ENCODE results near the gene ARPC5L. TPM values are rescaled to one million over a fixed set of nuclear protein-coding genes. Genes with fewer than 3 reads are reported as not detected.
A peak's percentile ranks its signal among the peaks of the same experiment; 100 is the strongest.

The ARPC5L gene
- total and polyA plus RNA-seq, 2 of the 8 experiments (the other 6 are each of a cell fraction or from before 2014, with no cell fraction given), result 34.1 to 50.6 TPM

DNA sequence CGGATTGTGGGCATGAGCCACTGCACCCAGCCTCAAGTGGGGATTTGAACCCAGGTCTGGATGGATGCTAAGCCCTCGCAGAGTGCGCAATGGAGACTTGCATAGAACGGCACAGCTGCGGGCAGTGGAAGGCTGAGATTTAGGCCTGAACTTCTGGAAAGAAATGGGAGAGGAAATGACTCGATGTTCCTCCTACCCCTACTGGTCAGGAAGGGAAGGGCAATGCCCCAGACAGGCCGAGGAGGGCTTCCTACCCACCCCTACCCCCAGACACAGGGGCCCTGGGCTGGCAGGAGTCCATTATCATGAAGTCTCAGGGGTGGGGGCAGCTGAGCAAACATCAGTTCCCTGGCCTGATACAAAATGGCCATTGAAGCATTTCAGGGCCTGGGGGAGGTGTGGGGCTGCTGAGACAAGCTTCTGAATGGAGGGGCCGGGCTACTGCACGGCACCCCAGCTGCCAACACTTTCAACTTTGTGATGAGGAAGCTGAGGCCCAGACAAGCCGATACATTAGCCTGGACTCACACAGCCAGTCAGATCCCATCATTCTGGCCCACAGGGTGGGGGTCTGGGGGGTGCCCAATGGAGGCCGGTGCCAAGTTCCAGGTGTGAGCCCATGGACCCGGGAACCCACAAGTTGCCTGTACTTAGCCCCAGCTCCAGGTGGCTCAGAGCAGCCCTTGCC, 22.2 kb upstream of the ARPC5L start:
- Histone ChIP-seq H4K20me1 (replicated peaks in 1 of 2; ENCODE audit: control insufficient read depth in 1 of 2, insufficient read depth in 2 of 2, low read length in 2 of 2) (no peaks in the 10 kb centered on the region), H3K9ac (replicated peaks in 1 of 4; ENCODE audit: extremely low read depth in 1 of 4, low read depth in 3 of 4, low read length in 3 of 4) (no peak overlapping the region), H4K5ac (ENCODE audit: insufficient read length, low read depth, low read length) (no peak overlapping the region), H2BK5ac (ENCODE audit: low read depth, low read length) (no peak overlapping the region), H2BK120ac (replicated peaks; ENCODE audit: low read depth, low read length) (no peak overlapping the region), H2BK12ac (ENCODE audit: low read depth, low read length) (no peak overlapping the region), H4K91ac (replicated peaks; ENCODE audit: insufficient read length, low read length) (no peak overlapping the region), H3K4ac (replicated peaks; ENCODE audit: insufficient read length, low read depth, low read length) (no peak overlapping the region), H3K4me3 (ENCODE audit: extremely low read depth in 1 of 4, insufficient read depth in 2 of 4, low read depth in 3 of 4, low read length in 4 of 4) (no peak overlapping the region), H3K27me3 (replicated peaks in 1 of 4; ENCODE audit: control insufficient read depth in 3 of 4, extremely low read depth in 1 of 4, insufficient read depth in 3 of 4, low read length in 3 of 4) (no peaks in the 10 kb centered on the region), H3K4me1 (replicated peaks in 1 of 4; ENCODE audit: control insufficient read depth in 3 of 4, insufficient read depth in 4 of 4, low read length in 3 of 4) (peaks cover 0 to 14% (median 3%) of the 10 kb centered on the region in 4 experiments; a peak in 4 of 7 replicates), H3K23me2 (ENCODE audit: low read depth, low read length) (no peaks in the 10 kb centered on the region), H3K23ac (ENCODE audit: insufficient read length) (no peak overlapping the region), H3K4me2 (ENCODE audit: insufficient read depth in 1 of 2, low read depth in 2 of 2, low read length in 2 of 2) (no peak overlapping the region), H2BK20ac (ENCODE audit: low read length) (no peak overlapping the region), H2AFZ (ENCODE audit: low read length) (0 out of 2 replicates have a peak overlapping the region, but pooled peaks have one; percentile 34), H3K9me3 (ENCODE audit: insufficient read depth in 2 of 2, low read depth in 1 of 2, low read length in 1 of 2) (no peaks in the 10 kb centered on the region), H3K79me1 (ENCODE audit: low read depth, low read length) (no peaks in the 10 kb centered on the region), H3K79me2 (ENCODE audit: control insufficient read depth in 1 of 2, insufficient read depth in 2 of 2, low read length in 2 of 2) (no peaks in the 10 kb centered on the region), H3K14ac (ENCODE audit: insufficient read length) (no peak overlapping the region), H3K18ac (ENCODE audit: extremely low read depth, low read length) (no peak overlapping the region), H3K36me3 (ENCODE audit: control insufficient read depth in 2 of 4, insufficient read depth in 4 of 4, low read length in 3 of 4) (no peaks in the 10 kb centered on the region), H2AK5ac (ENCODE audit: low read depth, low read length) (no peak overlapping the region), H3K56ac (replicated peaks; ENCODE audit: insufficient read length, low read depth, low read length) (no peak overlapping the region), H4K8ac (ENCODE audit: extremely low read depth, insufficient read depth, low read length) (peak overlapping the region; percentile 63; the same call in 1 of the 2 replicates), H2BK15ac (ENCODE audit: low read length) (peak overlapping the region; percentile 84; the same call in 1 of the 2 replicates), H3K27ac (ENCODE audit: low read depth, low read length) (0 out of 2 replicates have a peak overlapping the region, but pooled peaks have one; percentile 5)
- ChIA-PET POLR2A (ENCODE audit: partially characterized antibody) (interaction anchor here (0.6 to 6.4 kb wide), 11 partner anchors 10 to 402 kb away, joined by 3 to 29 read pairs (median 4); partner anchors contain the start of genes ARPC5L, HSPA5, OLFML2A and RPL35), CTCF (ENCODE audit: partially characterized antibody) (interaction anchor here (0.6 to 65.2 kb wide), 25 partner anchors 10 to 704 kb away, joined by 3 to 1529 read pairs (median 4); partner anchors contain the start of genes ARPC5L, NR6A1, OLFML2A and RABEPK)
- 73% methylated on average over 12 of the region's 12 CpGs; no CpG with 5 or more reads in 1 of the 2 experiments for WGBS, 2 experiments (ENCODE audit: extremely low coverage in 1 of 2, insufficient coverage in 1 of 2, insufficient read length in 1 of 2, insufficient replicate concordance in 2 of 2, low coverage in 1 of 2, low lambda C conversion rate in 2 of 2, missing lambda C conversion rate in 1 of 2)
- FAIRE-seq (peak; percentile 60), DNase-seq (ENCODE audit: low read depth in 1 of 2, low spot score in 2 of 2) (peak in 1 of 2 experiments; percentile 84)
- 0 out of 2 replicates have a peak, but pooled peaks have one; percentile 44 for TF ChIP-seq YY1 (IDR thresholded peaks at IDR 0.05; ENCODE audit: low read depth, low read length)
- TF ChIP-seq RAD21 (IDR thresholded peaks at IDR 0.05 in 1 of 2, conservative IDR thresholded peaks at IDR 0.05 in 1 of 2; ENCODE audit: low read depth in 2 of 2, low read length in 2 of 2), result peak; percentile 50 to 61
- peak; percentile 32; the same call in 1 of the 2 replicates for TF ChIP-seq GABPA (IDR thresholded peaks at IDR 0.05; ENCODE audit: borderline replicate concordance, insufficient read depth, low read length)
- TF ChIP-seq HDAC2 (IDR thresholded peaks at IDR 0.05; ENCODE audit: borderline replicate concordance in 1 of 2, low read depth in 2 of 2, low read length in 2 of 2), result 0 out of 4 replicates have a peak, but pooled peaks of 1 of the 2 experiments have one; percentile 74
- TF ChIP-seq RNF2 (IDR thresholded peaks at IDR 0.05; ENCODE audit: borderline replicate concordance, low read depth, low read length, missing control alignments, poor library complexity, severe bottlenecking), result no peak
- 0 out of 2 replicates have a peak, but pooled peaks have one; percentile 24 for TF ChIP-seq KDM1A (IDR thresholded peaks at IDR 0.05; ENCODE audit: borderline replicate concordance, low read length)
- no peak for TF ChIP-seq NANOG (IDR thresholded peaks at IDR 0.05; ENCODE audit: insufficient read depth, low read depth, low read length, poor library complexity, severe bottlenecking)

All from H1 (cell line).